Panc1 (cell line): ENCODE data around the gene MDFIC2. TPM values are rescaled to one million over a fixed set of nuclear protein-coding genes. Genes with fewer than 3 reads are reported as not detected.

Source experiments
- ATAC-seq: fragments of 200-7000 bp; cut with Tn5 transposase; 2 replicates; pipeline ENCODE4 v1.9.1; 2020; ENCODE audit warnings: mild to moderate bottlenecking, moderate library complexity
- BruUV-seq: library from RNA; stranded (reverse); fragments of 400-500 nt; replicated peaks from 2 replicates; lab custom pipeline; 2021; lab: Mats Ljungman, UMichigan
- CTCF ChIA-PET: fragments of 300-600 bp; sonication (Branson Sonifier 250); formaldehyde crosslinking; loops from one replicate; lab custom pipeline; 2022; ENCODE audit warnings: antibody characterized with exemption; lab: Charles Lee
- POLR2A ChIA-PET: fragments of 300-600 bp; sonication (Branson Sonifier 250); formaldehyde crosslinking; loops from one replicate; lab custom pipeline; 2022; ENCODE audit warnings: antibody characterized with exemption; lab: Charles Lee
- DNase-seq: peaks from one replicate; pipeline ENCODE4 v3.0.0-alpha.2; 2010; ENCODE audit warnings: low read depth, low spot score
- H3K27ac ChIP-seq: 2 replicates; pipeline ENCODE4 v1.5.1; 2011; ENCODE audit warnings: mild to moderate bottlenecking, low read length, inconsistent platforms
- H3K27me3 ChIP-seq: fragments of 200-500 bp; sonication (Bioruptor generic); 2 replicates; pipeline ENCODE4 v1.6.0; 2014; ENCODE audit warnings: low read length, inconsistent platforms; ENCODE audit not compliant: control insufficient read depth, insufficient read depth
- H3K36me3 ChIP-seq: fragments of 200-500 bp; sonication (Bioruptor generic); 2 replicates; pipeline ENCODE4 v1.5.1; 2014; ENCODE audit warnings: inconsistent platforms, mild to moderate bottlenecking, low read length, moderate library complexity; ENCODE audit not compliant: control insufficient read depth, insufficient read depth
- H3K4me1 ChIP-seq: 2 replicates; pipeline ENCODE4 v1.5.1; 2011; ENCODE audit warnings: inconsistent platforms, mild to moderate bottlenecking, low read length, moderate library complexity; ENCODE audit not compliant: control insufficient read depth, insufficient read depth
- H3K4me3 ChIP-seq, 2 experiments: 2 replicates each; pipeline ENCODE4 v1.5.1; 2011 to 2012; ENCODE audit warnings: low read depth in 2 of 2, low read length in 2 of 2, mild to moderate bottlenecking in 2 of 2, inconsistent platforms in 1 of 2, moderate library complexity in 1 of 2
- H3K9me3 ChIP-seq: fragments of 200-500 bp; sonication (Bioruptor generic); 2 replicates; pipeline ENCODE4 v1.5.1; 2014; ENCODE audit warnings: low read depth, mild to moderate bottlenecking, inconsistent platforms, low read length, moderate library complexity; ENCODE audit not compliant: control insufficient read depth, insufficient read depth
- POLR2AphosphoS5 ChIP-seq: IDR thresholded peaks from 2 replicates; pipeline ENCODE4 v1.6.1; 2012; ENCODE audit warnings: mild to moderate bottlenecking, low read depth, low read length, moderate library complexity
- SIN3A ChIP-seq: IDR thresholded peaks from 2 replicates; pipeline ENCODE4 v1.6.1; 2012; ENCODE audit warnings: low read depth, mild to moderate bottlenecking, low read length, moderate library complexity, borderline replicate concordance; ENCODE audit not compliant: insufficient read depth
- TCF7L2 ChIP-seq: IDR thresholded peaks from 2 replicates; pipeline ENCODE4 v1.6.1; 2011; ENCODE audit warnings: mild to moderate bottlenecking, low read depth, low read length, inconsistent platforms
- in situ Hi-C: cut with HindIII; loops from 2 replicates; pipeline ENCODE4 v1.10.0; 2016; ENCODE audit warnings: low sequenced_read_pairs, low pct_unique_long_range_greater_than_20kb
- intact Hi-C: fragments of 100-400 bp; cut with micrococcal nuclease; formaldehyde crosslinking; loops from one replicate; pipeline ENCODE4 v1.10.0; 2022; ENCODE audit not compliant: unreplicated experiment
- total RNA-seq: library from RNA; stranded (reverse); gene quantifications from one replicate; pipeline ENCODE4 v1.2.1, GENCODE V29; 2021; ENCODE audit not compliant: unreplicated experiment
- TF ChIP-seq, protein P1 (sequence below): fragments of 450-650 bp; IDR thresholded peaks from 2 replicates; pipeline ENCODE4 v1.5.1; 2017; ENCODE audit warnings: mild to moderate bottlenecking
- TF ChIP-seq, protein P2 (sequence below), 2 experiments: IDR thresholded peaks; 2 replicates each; pipeline ENCODE4 v1.6.1; 2011 to 2012; ENCODE audit warnings: low read depth in 2 of 2, control low read depth in 1 of 2, low read length in 1 of 2, mild to moderate bottlenecking in 1 of 2, moderate library complexity in 1 of 2; ENCODE audit not compliant: insufficient read depth in 1 of 2

MDFIC2 gene
- total RNA-seq, 1 experiment from 2014 or later, result not detected

DNA sequence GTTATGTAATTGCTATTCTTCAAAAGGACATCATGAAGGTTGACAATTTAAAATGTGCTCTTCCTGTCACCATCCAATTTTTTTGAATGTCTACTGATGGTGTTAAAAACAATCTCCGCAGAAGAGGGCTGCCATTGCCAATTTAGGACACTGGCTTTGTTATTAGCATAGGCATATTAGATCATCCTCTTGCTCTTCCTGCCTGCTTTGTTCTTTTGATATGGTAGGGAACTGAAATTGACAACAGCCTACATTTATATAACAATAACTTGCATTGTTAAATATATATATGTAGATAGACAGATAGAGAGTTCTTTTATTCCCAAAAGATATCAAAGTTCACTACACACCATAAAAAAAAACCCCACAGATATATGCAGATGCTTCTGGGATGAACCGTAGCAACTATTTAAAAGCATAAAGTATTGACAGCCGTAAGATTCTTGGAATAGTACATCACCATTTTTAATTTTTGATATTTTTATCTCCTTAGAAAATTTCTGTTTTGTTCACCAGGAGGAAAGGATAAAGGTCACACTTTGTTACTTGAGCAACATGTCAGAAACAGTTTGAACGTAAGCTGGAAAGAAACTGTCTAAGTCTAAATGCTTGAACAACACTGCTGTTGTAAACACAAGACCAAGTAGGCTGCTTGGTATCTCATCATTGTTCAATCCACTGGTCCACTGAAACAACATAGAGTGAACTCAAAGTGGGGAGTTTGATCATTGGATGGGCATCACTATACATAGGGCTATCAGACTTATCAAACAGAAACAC is 66.5 kb downstream of the MDFIC2 start:
- ChIA-PET POLR2A (no interaction called here), CTCF (no interaction called here)
- Histone ChIP-seq H3K27ac (no peak overlapping the region), H3K4me1 (no peaks in the 10 kb centered on the region), H3K36me3 (no peaks in the 10 kb centered on the region), H3K27me3 (no peaks in the 10 kb centered on the region), H3K4me3 (no peak overlapping the region), H3K9me3 (no peaks in the 10 kb centered on the region)
- ATAC-seq (no peak), DNase-seq (no peak)
- TF ChIP-seq SIN3A (no peak), TCF7L2 (no peak), POLR2AphosphoS5 (no peak)
- TF ChIP-seq, protein P1, sequence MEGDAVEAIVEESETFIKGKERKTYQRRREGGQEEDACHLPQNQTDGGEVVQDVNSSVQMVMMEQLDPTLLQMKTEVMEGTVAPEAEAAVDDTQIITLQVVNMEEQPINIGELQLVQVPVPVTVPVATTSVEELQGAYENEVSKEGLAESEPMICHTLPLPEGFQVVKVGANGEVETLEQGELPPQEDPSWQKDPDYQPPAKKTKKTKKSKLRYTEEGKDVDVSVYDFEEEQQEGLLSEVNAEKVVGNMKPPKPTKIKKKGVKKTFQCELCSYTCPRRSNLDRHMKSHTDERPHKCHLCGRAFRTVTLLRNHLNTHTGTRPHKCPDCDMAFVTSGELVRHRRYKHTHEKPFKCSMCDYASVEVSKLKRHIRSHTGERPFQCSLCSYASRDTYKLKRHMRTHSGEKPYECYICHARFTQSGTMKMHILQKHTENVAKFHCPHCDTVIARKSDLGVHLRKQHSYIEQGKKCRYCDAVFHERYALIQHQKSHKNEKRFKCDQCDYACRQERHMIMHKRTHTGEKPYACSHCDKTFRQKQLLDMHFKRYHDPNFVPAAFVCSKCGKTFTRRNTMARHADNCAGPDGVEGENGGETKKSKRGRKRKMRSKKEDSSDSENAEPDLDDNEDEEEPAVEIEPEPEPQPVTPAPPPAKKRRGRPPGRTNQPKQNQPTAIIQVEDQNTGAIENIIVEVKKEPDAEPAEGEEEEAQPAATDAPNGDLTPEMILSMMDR, result no peak
- TF ChIP-seq, protein P2, sequence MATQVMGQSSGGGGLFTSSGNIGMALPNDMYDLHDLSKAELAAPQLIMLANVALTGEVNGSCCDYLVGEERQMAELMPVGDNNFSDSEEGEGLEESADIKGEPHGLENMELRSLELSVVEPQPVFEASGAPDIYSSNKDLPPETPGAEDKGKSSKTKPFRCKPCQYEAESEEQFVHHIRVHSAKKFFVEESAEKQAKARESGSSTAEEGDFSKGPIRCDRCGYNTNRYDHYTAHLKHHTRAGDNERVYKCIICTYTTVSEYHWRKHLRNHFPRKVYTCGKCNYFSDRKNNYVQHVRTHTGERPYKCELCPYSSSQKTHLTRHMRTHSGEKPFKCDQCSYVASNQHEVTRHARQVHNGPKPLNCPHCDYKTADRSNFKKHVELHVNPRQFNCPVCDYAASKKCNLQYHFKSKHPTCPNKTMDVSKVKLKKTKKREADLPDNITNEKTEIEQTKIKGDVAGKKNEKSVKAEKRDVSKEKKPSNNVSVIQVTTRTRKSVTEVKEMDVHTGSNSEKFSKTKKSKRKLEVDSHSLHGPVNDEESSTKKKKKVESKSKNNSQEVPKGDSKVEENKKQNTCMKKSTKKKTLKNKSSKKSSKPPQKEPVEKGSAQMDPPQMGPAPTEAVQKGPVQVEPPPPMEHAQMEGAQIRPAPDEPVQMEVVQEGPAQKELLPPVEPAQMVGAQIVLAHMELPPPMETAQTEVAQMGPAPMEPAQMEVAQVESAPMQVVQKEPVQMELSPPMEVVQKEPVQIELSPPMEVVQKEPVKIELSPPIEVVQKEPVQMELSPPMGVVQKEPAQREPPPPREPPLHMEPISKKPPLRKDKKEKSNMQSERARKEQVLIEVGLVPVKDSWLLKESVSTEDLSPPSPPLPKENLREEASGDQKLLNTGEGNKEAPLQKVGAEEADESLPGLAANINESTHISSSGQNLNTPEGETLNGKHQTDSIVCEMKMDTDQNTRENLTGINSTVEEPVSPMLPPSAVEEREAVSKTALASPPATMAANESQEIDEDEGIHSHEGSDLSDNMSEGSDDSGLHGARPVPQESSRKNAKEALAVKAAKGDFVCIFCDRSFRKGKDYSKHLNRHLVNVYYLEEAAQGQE (IDR thresholded peaks at IDR 0.05; ENCODE audit: insufficient read depth in 1 of 2, low read depth in 2 of 2, low read length in 1 of 2), result no peak
- in situ Hi-C loops, result no loop called here
- no TSS peak for BruUV-seq
- intact Hi-C loops, result no loop called here

DNA sequence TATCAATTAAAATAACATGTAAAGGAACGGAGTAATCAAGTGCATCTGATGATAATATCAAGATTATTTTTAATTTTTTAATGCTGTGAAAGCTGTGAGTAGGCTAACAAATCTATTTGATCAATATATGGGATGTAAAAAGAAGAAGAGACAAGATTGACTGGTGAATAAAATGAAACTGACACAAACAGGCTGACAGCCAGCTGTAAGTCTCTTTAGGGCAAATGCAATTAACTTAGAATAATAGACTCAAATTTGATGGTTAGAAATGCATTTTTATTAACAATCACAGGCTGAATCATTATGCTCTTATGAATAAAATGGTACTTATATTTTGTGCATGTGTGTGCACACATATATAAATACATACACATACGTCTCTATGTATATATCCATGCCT is 68.0 kb downstream of the MDFIC2 start:
- POLR2A ChIA-PET, result no interaction called here
- Histone ChIP-seq H3K4me3 (no peak overlapping the region), H3K27ac (no peak overlapping the region), H3K9me3 (no peaks in the 10 kb centered on the region), H3K36me3 (no peaks in the 10 kb centered on the region), H3K4me1 (no peaks in the 10 kb centered on the region), H3K27me3 (no peaks in the 10 kb centered on the region)
- TF ChIP-seq, protein P2 (IDR thresholded peaks at IDR 0.05; ENCODE audit: insufficient read depth in 1 of 2, low read depth in 2 of 2, low read length in 1 of 2), result no peak
- no peak for TF ChIP-seq SIN3A
- TF ChIP-seq, protein P1, result no peak
- TF ChIP-seq POLR2AphosphoS5, result no peak
- no peak for TF ChIP-seq TCF7L2
- in situ Hi-C loops (no loop called here), intact Hi-C loops (no loop called here)
- no peak for ATAC-seq
- BruUV-seq, result no TSS peak
- CTCF ChIA-PET, result no interaction called here
- DNase-seq, result no peak
